HEK293 (cell line): Measurements from ENCODE around the gene TCF12.

ENCODE experiments used
- CTCF ChIA-PET: fragments of 350-600 bp; formaldehyde crosslinking; extraction: SDS; loops from one replicate; lab custom pipeline; 2021; ENCODE audit warnings: antibody characterized with exemption; lab: Yijun Ruan, JAX
- POLR2A ChIA-PET: fragments of 300-600 bp; formaldehyde crosslinking; extraction: SDS; loops from one replicate; lab custom pipeline; 2020; ENCODE audit warnings: antibody characterized with exemption, inconsistent platforms; lab: Yijun Ruan, JAX
- H3K27ac ChIP-seq: fragments of 200-500 bp; sonication (Bioruptor generic); 2 replicates; pipeline ENCODE4 v1.5.1; 2014; ENCODE audit warnings: low read depth, low read length, control low read depth, inconsistent platforms; ENCODE audit errors: extremely low read depth
- H3K36me3 ChIP-seq, 2 experiments: fragments of 200-500 bp in 1 of 2; sonication (Bioruptor generic) in 1 of 2; 1 replicate in 1 of 2; 2 replicates in 1 of 2; pipeline ENCODE4 v1.5.1; 2014 to 2017; ENCODE audit warnings: inconsistent platforms in 2 of 2, low read length in 2 of 2; ENCODE audit not compliant: control insufficient read depth in 2 of 2, insufficient read depth in 1 of 2
- H3K4me1 ChIP-seq: fragments of 200-500 bp; sonication (Bioruptor generic); 2 replicates; pipeline ENCODE4 v1.5.1; 2014; ENCODE audit warnings: mild to moderate bottlenecking, low read length, inconsistent platforms; ENCODE audit not compliant: control insufficient read depth, insufficient read depth
- H3K4me3 ChIP-seq: 2 replicates; pipeline ENCODE4 v1.5.1; 2011; ENCODE audit warnings: low read depth, mild to moderate bottlenecking, control low read depth, low read length, moderate library complexity
- H3K9me3 ChIP-seq: fragments of 200-500 bp; sonication (Bioruptor generic); 2 replicates; pipeline ENCODE4 v1.5.1; 2014; ENCODE audit warnings: low read depth, low read length, inconsistent platforms; ENCODE audit not compliant: control insufficient read depth, insufficient read depth
- GFI1B ChIP-seq: fragments of 450-650 bp; formaldehyde crosslinking; IDR thresholded peaks from 2 replicates; pipeline ENCODE4 v1.5.1; 2016; ENCODE audit warnings: missing biosample characterization, missing genetic modification characterization
- HOXA7 ChIP-seq: sonication (generic); formaldehyde crosslinking; IDR thresholded peaks from 2 replicates; pipeline ENCODE4 v1.8.1; 2022; ENCODE audit warnings: missing genetic modification reagents, borderline replicate concordance
- KLF9 ChIP-seq: fragments of 450-650 bp; formaldehyde crosslinking; IDR thresholded peaks from 2 replicates; pipeline ENCODE4 v1.5.1; 2016; ENCODE audit warnings: missing biosample characterization, missing genetic modification characterization, low read depth
- MZF1 ChIP-seq: fragments of 450-650 bp; formaldehyde crosslinking; IDR thresholded peaks from 2 replicates; pipeline ENCODE4 v1.5.1; 2017; ENCODE audit warnings: missing biosample characterization, missing genetic modification characterization, borderline replicate concordance
- SALL2 ChIP-seq: fragments of 450-650 bp; formaldehyde crosslinking; IDR thresholded peaks from 2 replicates; pipeline ENCODE4 v1.5.0; 2017; ENCODE audit warnings: missing biosample characterization, mild to moderate bottlenecking, missing genetic modification characterization, borderline replicate concordance
- SETDB1 ChIP-seq: IDR thresholded peaks from one replicate; pipeline ENCODE4 v1.6.1; 2017; ENCODE audit warnings: mild to moderate bottlenecking, low read length, moderate library complexity, mixed read lengths; ENCODE audit not compliant: insufficient read length
- ZNF121 ChIP-seq: fragments of 450-650 bp; formaldehyde crosslinking; IDR thresholded peaks from 2 replicates; pipeline ENCODE4 v1.5.1; 2016; ENCODE audit warnings: missing biosample characterization, missing genetic modification characterization
- ZNF138 ChIP-seq: fragments of 450-650 bp; formaldehyde crosslinking; IDR thresholded peaks from 2 replicates; pipeline ENCODE4 v1.5.1; 2016; ENCODE audit warnings: missing biosample characterization, missing genetic modification characterization, borderline replicate concordance
- ZNF169 ChIP-seq: fragments of 450-650 bp; formaldehyde crosslinking; IDR thresholded peaks from 2 replicates; pipeline ENCODE4 v1.5.1; 2016; ENCODE audit warnings: missing biosample characterization, missing genetic modification characterization
- ZNF19 ChIP-seq: fragments of 450-650 bp; formaldehyde crosslinking; IDR thresholded peaks from 2 replicates; pipeline ENCODE4; 2016; ENCODE audit warnings: missing biosample characterization, missing genetic modification characterization, low read depth
- ZNF292 ChIP-seq: fragments of 450-650 bp; formaldehyde crosslinking; IDR thresholded peaks from 2 replicates; pipeline ENCODE4 v1.5.1; 2016; ENCODE audit warnings: low read depth, missing biosample characterization, missing genetic modification characterization, borderline replicate concordance
- ZNF48 ChIP-seq: fragments of 450-650 bp; formaldehyde crosslinking; IDR thresholded peaks from 2 replicates; pipeline ENCODE4 v1.5.1; 2016; ENCODE audit warnings: missing biosample characterization, missing genetic modification characterization
- ZNF548 ChIP-seq: fragments of 450-650 bp; formaldehyde crosslinking; IDR thresholded peaks from 2 replicates; pipeline ENCODE4 v1.5.1; 2016; ENCODE audit warnings: missing biosample characterization, missing genetic modification characterization
- TF ChIP-seq, protein P1 (sequence below): fragments of 450-650 bp; formaldehyde crosslinking; IDR thresholded peaks from 2 replicates; pipeline ENCODE4 v1.5.1; 2017; ENCODE audit warnings: missing biosample characterization, missing genetic modification characterization
- TF ChIP-seq, protein P2 (sequence below): fragments of 450-650 bp; formaldehyde crosslinking; IDR thresholded peaks from 2 replicates; pipeline ENCODE4 v1.5.1; 2016; ENCODE audit warnings: missing biosample characterization, missing genetic modification characterization
- TF ChIP-seq, protein P3 (sequence below): fragments of 450-650 bp; formaldehyde crosslinking; IDR thresholded peaks from 2 replicates; pipeline ENCODE4 v1.5.1; 2016; ENCODE audit warnings: missing biosample characterization, missing genetic modification characterization
- TF ChIP-seq, protein P4 (sequence below): fragments of 450-650 bp; formaldehyde crosslinking; IDR thresholded peaks from 2 replicates; pipeline ENCODE4 v1.5.1; 2016; ENCODE audit warnings: missing biosample characterization, missing genetic modification characterization
- TF ChIP-seq, protein P5 (sequence below): fragments of 450-650 bp; formaldehyde crosslinking; IDR thresholded peaks from 2 replicates; pipeline ENCODE4 v1.5.1; 2016; ENCODE audit warnings: missing biosample characterization, missing genetic modification characterization

Gene TCF12

DNA sequence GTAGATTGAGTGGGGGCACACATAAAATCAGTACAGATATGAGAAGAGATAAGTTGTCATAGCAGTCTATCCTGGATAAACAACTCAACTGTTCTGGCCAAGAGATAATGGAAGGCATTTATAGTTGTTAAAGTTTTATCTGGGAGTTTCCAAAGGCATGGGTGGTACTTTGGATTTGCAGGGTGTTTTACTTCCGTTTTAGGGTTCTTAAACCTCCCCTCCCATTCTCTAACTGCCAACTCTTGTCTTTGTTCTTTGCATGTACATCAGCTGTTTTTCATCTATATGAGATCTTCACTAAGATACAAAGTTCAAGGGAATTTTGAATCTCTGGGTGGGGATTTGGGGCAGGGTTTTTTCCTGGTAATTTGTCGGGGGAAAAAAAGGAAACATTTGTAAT lies 283.1 kb downstream of the TCF12 start:
- no peak for TF ChIP-seq HOXA7 (CRISPR knock-in tag)
- TF ChIP-seq, protein P1, sequence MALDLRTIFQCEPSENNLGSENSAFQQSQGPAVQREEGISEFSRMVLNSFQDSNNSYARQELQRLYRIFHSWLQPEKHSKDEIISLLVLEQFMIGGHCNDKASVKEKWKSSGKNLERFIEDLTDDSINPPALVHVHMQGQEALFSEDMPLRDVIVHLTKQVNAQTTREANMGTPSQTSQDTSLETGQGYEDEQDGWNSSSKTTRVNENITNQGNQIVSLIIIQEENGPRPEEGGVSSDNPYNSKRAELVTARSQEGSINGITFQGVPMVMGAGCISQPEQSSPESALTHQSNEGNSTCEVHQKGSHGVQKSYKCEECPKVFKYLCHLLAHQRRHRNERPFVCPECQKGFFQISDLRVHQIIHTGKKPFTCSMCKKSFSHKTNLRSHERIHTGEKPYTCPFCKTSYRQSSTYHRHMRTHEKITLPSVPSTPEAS (tag by site-specific recombination) = no peak
- no peak for TF ChIP-seq MZF1 (tag by site-specific recombination)
- TF ChIP-seq, protein P2, sequence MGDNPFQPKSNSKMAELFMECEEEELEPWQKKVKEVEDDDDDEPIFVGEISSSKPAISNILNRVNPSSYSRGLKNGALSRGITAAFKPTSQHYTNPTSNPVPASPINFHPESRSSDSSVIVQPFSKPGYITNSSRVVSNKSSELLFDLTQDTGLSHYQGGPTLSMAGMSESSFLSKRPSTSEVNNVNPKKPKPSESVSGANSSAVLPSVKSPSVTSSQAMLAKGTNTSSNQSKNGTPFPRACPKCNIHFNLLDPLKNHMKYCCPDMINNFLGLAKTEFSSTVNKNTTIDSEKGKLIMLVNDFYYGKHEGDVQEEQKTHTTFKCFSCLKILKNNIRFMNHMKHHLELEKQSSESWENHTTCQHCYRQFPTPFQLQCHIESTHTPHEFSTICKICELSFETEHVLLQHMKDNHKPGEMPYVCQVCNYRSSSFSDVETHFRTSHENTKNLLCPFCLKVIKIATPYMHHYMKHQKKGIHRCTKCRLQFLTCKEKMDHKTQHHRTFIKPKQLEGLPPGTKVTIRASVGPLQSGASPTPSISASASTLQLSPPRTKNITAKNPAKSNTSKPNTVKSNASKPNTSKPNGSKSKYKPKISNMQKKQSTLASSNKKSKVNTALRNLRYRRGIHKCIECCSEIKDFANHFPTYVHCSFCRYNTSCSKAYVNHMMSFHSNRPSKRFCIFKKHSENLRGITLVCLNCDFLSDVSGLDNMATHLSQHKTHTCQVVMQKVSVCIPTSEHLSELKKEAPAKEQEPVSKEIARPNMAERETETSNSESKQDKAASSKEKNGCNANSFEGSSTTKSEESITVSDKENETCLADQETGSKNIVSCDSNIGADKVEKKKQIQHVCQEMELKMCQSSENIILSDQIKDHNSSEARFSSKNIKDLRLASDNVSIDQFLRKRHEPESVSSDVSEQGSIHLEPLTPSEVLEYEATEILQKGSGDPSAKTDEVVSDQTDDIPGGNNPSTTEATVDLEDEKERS = no peak
- no peak for TF ChIP-seq KLF9 (tag by site-specific recombination)
- no peak for TF ChIP-seq ZNF121 (tag by site-specific recombination)
- no peak for TF ChIP-seq ZNF19 (tag by site-specific recombination)
- TF ChIP-seq SETDB1 = no peak
- TF ChIP-seq ZNF169 = no peak
- no peak for TF ChIP-seq ZNF292 (tag by site-specific recombination)
- no peak for TF ChIP-seq GFI1B (tag by site-specific recombination)
- TF ChIP-seq ZNF548 (tag by site-specific recombination) = no peak
- TF ChIP-seq, protein P3, sequence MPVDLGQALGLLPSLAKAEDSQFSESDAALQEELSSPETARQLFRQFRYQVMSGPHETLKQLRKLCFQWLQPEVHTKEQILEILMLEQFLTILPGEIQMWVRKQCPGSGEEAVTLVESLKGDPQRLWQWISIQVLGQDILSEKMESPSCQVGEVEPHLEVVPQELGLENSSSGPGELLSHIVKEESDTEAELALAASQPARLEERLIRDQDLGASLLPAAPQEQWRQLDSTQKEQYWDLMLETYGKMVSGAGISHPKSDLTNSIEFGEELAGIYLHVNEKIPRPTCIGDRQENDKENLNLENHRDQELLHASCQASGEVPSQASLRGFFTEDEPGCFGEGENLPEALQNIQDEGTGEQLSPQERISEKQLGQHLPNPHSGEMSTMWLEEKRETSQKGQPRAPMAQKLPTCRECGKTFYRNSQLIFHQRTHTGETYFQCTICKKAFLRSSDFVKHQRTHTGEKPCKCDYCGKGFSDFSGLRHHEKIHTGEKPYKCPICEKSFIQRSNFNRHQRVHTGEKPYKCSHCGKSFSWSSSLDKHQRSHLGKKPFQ (tag by site-specific recombination) = no peak
- TF ChIP-seq, protein P4, sequence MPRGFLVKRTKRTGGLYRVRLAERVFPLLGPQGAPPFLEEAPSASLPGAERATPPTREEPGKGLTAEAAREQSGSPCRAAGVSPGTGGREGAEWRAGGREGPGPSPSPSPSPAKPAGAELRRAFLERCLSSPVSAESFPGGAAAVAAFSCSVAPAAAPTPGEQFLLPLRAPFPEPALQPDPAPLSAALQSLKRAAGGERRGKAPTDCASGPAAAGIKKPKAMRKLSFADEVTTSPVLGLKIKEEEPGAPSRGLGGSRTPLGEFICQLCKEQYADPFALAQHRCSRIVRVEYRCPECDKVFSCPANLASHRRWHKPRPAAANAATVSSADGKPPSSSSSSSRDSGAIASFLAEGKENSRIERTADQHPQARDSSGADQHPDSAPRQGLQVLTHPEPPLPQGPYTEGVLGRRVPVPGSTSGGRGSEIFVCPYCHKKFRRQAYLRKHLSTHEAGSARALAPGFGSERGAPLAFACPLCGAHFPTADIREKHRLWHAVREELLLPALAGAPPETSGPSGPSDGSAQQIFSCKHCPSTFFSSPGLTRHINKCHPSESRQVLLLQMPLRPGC (tag by site-specific recombination) = no peak
- TF ChIP-seq SALL2 = no peak
- no peak for TF ChIP-seq ZNF48 (tag by site-specific recombination)
- TF ChIP-seq ZNF138 (tag by site-specific recombination) = no peak
- TF ChIP-seq, protein P5, sequence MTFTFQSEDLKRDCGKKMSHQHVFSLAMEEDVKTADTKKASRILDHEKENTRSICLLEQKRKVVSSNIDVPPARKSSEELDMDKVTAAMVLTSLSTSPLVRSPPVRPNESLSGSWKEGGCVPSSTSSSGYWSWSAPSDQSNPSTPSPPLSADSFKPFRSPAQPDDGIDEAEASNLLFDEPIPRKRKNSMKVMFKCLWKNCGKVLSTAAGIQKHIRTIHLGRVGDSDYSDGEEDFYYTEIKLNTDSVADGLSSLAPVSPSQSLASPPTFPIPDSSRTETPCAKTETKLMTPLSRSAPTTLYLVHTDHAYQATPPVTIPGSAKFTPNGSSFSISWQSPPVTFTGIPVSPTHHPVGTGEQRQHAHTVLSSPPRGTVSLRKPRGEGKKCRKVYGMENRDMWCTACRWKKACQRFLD (tag by site-specific recombination) = no peak
- no peaks in the 10 kb centered on the region for H3K9me3 ChIP-seq
- CTCF ChIA-PET = no interaction called here
- peaks cover 20% of the 10 kb centered on the region for H3K4me1 ChIP-seq
- no peak overlapping the region for H3K27ac ChIP-seq
- POLR2A ChIA-PET = interaction anchor here (0.6 kb wide), 1 partner anchor 88 kb away, joined by 4 read pairs; no protein-coding TSS in a partner anchor
- H3K36me3 ChIP-seq = no peaks in the 10 kb centered on the region; a peak in 1 of 3 replicates
- H3K4me3 ChIP-seq = no peak overlapping the region
